Tibial nerve (tissue), 4 donors: ENCODE data around the gene RCAN1. TPM values are rescaled to one million over a fixed set of nuclear protein-coding genes. Genes with fewer than 3 reads are reported as not detected.

Source experiments
- DNase-seq, 2 donors: peaks; one replicate each; pipeline ENCODE4 v3.0.0-alpha.2; 2019; ENCODE audit warnings: low spot score in 2 of 2
- H3K27ac ChIP-seq, 4 donors: fragments of 200-600 bp; sonication (generic) in 3 of 4; one replicate each; pipeline ENCODE4 v1.5.1; 2017 to 2019; ENCODE audit warnings: mild to moderate bottlenecking in 1 of 4
- H3K27me3 ChIP-seq, 2 donors: fragments of 200-600 bp; sonication (generic) in 1 of 2; one replicate each; pipeline versions ENCODE4 v1.5.1 to v1.6.0; 2017 to 2019
- H3K36me3 ChIP-seq, 3 donors: fragments of 200-600 bp; sonication (generic); one replicate each; pipeline ENCODE4 v1.5.1; 2018 to 2019
- H3K4me1 ChIP-seq, 4 donors: fragments of 200-600 bp; sonication (generic) in 3 of 4; one replicate each; pipeline ENCODE4 v1.5.1; 2017 to 2019
- H3K4me3 ChIP-seq, 4 donors: fragments of 200-600 bp; sonication (generic) in 3 of 4; one replicate each; pipeline ENCODE4 v1.5.1; 2017 to 2019; ENCODE audit warnings: mild to moderate bottlenecking in 1 of 4, moderate library complexity in 1 of 4
- H3K9me3 ChIP-seq, 4 donors: fragments of 200-600 bp; sonication (generic) in 3 of 4; one replicate each; pipeline ENCODE4 v1.5.1; 2017 to 2019
- EP300 ChIP-seq, 2 donors: sonication (generic); formaldehyde crosslinking; IDR thresholded peaks; one replicate each; pipeline ENCODE4 v1.6.1; 2017; ENCODE audit warnings: antibody characterized with exemption in 2 of 2, mild to moderate bottlenecking in 1 of 2
- POLR2A ChIP-seq, 2 donors: fragments of 450-650 bp; IDR thresholded peaks; one replicate each; pipeline ENCODE4 v1.6.1; 2017; ENCODE audit warnings: antibody characterized with exemption in 2 of 2, mild to moderate bottlenecking in 2 of 2, moderate library complexity in 2 of 2
- WGBS, 2 donors: methylation state at CpG; one replicate each; pipeline ENCODE4 v1.1.5; 2018; 5-methylcytosine and 5-hydroxymethylcytosine counted together
- total RNA-seq, 4 donors: library from RNA; depleted of rRNA; stranded (reverse); fragments of >200 nt; gene quantifications; one replicate each; pipeline ENCODE4 v1.1.0, GENCODE V29; 2016
- TF ChIP-seq, protein P1 (sequence below), 5 experiments: fragments of 200-600 bp in 3 of 5; fragments of 450-650 bp in 2 of 5; sonication (generic) in 3 of 5; IDR thresholded peaks; one replicate each; pipeline ENCODE4 v1.5.1; 2016 to 2019; ENCODE audit warnings: antibody characterized with exemption in 5 of 5, mild to moderate bottlenecking in 3 of 5, moderate library complexity in 2 of 5

Gene RCAN1
- total RNA-seq, 4 donors from 2014 or later = 51.8 to 71.2 (median 66.7) TPM

DNA sequence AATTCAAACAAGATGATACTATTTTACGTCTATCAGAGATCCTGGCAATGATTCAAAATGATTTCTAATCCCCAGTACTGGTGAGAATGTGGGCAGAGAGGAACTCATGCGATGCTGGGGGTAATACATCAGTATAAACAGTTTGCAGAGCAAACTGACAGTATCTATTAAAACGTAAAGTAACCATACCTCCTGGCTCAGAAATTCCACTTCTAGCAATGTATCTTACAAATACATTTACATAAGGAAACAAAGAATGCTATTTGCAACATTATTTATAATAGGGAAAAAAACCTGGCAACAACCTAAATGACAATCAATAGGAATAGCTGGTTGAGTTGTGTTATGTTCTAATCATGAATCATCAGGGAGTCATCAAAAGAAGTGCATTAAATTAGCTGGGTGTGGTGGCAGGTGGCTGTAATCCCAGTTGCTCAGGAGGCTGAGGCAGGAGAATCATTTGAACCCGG, 15.9 kb downstream of the RCAN1 start:
- Histone ChIP-seq H3K27me3 (no peaks in the 10 kb centered on the region), H3K27ac (no peak overlapping the region), H3K9me3 (no peaks in the 10 kb centered on the region), H3K4me1 (peaks cover 0 to 35% (median 15%) of the 10 kb centered on the region in 4 donors), H3K4me3 (no peak overlapping the region), H3K36me3 (no peaks in the 10 kb centered on the region)
- TF ChIP-seq, protein P1, sequence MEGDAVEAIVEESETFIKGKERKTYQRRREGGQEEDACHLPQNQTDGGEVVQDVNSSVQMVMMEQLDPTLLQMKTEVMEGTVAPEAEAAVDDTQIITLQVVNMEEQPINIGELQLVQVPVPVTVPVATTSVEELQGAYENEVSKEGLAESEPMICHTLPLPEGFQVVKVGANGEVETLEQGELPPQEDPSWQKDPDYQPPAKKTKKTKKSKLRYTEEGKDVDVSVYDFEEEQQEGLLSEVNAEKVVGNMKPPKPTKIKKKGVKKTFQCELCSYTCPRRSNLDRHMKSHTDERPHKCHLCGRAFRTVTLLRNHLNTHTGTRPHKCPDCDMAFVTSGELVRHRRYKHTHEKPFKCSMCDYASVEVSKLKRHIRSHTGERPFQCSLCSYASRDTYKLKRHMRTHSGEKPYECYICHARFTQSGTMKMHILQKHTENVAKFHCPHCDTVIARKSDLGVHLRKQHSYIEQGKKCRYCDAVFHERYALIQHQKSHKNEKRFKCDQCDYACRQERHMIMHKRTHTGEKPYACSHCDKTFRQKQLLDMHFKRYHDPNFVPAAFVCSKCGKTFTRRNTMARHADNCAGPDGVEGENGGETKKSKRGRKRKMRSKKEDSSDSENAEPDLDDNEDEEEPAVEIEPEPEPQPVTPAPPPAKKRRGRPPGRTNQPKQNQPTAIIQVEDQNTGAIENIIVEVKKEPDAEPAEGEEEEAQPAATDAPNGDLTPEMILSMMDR (IDR thresholded peaks at IDR 0.05) = no peak
- no peak for TF ChIP-seq EP300 (IDR thresholded peaks at IDR 0.05)
- TF ChIP-seq POLR2A (IDR thresholded peaks at IDR 0.05) = no peak
- no peak for DNase-seq
- WGBS, 2 donors = 60 to 63% methylated on average over 4 of the region's 4 CpGs

DNA sequence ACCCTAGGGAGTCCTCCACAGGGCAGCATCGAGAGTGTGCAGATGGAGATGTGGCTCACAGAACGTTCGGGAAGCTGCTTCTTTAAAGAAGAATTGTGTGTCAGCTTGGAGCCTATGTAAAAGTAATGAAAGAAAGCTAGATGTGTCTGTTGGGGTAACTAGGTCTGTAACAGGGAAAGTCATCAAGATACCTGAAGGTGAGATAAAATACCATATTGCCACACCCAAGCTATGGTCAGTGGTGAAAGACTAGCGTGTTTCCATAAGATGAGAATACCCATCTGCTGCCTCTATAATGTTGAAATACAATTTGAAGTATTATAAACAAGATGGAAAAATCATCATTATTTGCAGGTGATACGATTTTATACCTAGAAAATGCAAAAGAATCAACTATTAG, 17.5 kb downstream of the RCAN1 start:
- TF ChIP-seq, protein P1 (IDR thresholded peaks at IDR 0.05) = no peak
- TF ChIP-seq EP300 (IDR thresholded peaks at IDR 0.05) (no peak), POLR2A (IDR thresholded peaks at IDR 0.05) (no peak)
- Histone ChIP-seq H3K36me3 (no peaks in the 10 kb centered on the region), H3K27me3 (no peaks in the 10 kb centered on the region), H3K4me3 (no peak overlapping the region), H3K27ac (peak overlapping the region in 1 of 4 donors; percentile 23), H3K4me1 (peaks cover 0 to 39% (median 29%) of the 10 kb centered on the region in 4 donors), H3K9me3 (no peaks in the 10 kb centered on the region)
- 87 to 88% methylated on average over 5 of the region's 5 CpGs for whole genome bisulfite sequencing, 2 donors
- no peak for DNase-seq

DNA sequence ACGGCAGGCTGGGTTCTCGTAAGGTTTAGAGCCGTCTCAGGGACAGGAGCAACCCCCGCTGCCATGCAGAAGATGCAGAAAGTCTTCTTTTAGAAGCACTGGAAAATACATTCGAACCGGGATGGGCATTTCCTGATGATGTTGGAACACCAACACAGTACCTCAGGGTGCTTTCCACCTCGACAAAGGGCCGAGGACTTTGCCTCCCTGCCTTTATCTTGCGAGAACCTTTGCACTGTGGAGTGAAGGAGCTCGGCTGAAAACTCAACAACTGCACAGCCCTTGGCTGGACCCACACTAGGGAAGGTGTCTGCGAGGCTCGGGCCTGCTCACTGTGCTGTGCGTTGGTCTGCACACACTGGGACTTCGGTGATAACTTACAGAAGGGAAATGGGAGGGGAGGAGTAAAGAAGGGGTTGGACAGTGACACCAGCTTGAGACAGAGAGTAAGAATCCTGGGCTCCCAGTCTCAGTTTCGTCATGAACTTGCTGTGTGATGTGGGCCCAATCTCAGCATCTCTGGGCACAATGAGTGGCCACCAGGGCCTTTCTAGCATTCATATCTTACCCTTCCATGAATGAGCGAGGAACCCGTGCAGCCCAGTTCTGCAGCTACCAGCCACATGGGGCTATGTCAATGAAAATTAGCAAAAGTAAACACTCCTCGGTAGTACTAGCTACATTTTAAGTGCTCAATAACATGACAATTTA, 18.2 kb downstream of the RCAN1 start:
- no peak for DNase-seq
- Histone ChIP-seq H3K27ac (peak overlapping the region in 2 of 4 donors; percentile 8 to 23), H3K36me3 (no peaks in the 10 kb centered on the region), H3K27me3 (no peaks in the 10 kb centered on the region), H3K4me3 (no peak overlapping the region), H3K4me1 (peaks cover 0 to 42% (median 33%) of the 10 kb centered on the region in 4 donors), H3K9me3 (no peaks in the 10 kb centered on the region)
- TF ChIP-seq, protein P1 (IDR thresholded peaks at IDR 0.05) = no peak
- TF ChIP-seq POLR2A (IDR thresholded peaks at IDR 0.05) (no peak), EP300 (IDR thresholded peaks at IDR 0.05) (no peak)
- WGBS, 2 donors = 92 to 96% methylated on average over 18 of the region's 18 CpGs

DNA sequence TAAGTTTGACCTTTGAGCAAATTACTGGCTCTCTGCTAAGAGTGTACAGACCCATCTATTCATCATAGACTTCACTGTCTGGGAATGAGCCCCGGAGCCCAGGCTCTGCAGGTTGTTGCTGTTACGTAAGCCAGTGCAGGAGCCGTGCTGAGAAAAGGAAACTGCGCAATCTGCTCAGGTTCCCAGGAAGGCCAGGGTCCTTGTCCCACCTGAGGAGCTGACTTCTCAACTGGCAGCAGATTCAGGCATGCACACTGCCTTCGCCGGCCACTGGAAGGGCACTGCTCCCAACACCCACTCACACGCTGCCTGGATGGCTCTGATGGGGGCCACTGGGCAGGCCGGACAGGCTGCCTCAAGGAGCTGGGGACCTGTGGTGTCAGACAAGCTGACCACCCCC, 19.5 kb downstream of the RCAN1 start:
- no peak overlapping the region for H3K4me3 ChIP-seq
- no peak for TF ChIP-seq POLR2A (IDR thresholded peaks at IDR 0.05)
- TF ChIP-seq, protein P1 (IDR thresholded peaks at IDR 0.05) = no peak
- no peak for TF ChIP-seq EP300 (IDR thresholded peaks at IDR 0.05)
- no peaks in the 10 kb centered on the region for H3K9me3 ChIP-seq
- H3K27me3 ChIP-seq = no peaks in the 10 kb centered on the region
- DNase-seq = no peak
- peak overlapping the region in 2 of 4 donors; percentile 20 to 68 for H3K27ac ChIP-seq
- peaks cover 0 to 48% (median 33%) of the 10 kb centered on the region in 4 donors for H3K4me1 ChIP-seq
- 25 to 56% methylated on average over 4 of the region's 8 CpGs for WGBS, 2 donors
- H3K36me3 ChIP-seq = no peaks in the 10 kb centered on the region

DNA sequence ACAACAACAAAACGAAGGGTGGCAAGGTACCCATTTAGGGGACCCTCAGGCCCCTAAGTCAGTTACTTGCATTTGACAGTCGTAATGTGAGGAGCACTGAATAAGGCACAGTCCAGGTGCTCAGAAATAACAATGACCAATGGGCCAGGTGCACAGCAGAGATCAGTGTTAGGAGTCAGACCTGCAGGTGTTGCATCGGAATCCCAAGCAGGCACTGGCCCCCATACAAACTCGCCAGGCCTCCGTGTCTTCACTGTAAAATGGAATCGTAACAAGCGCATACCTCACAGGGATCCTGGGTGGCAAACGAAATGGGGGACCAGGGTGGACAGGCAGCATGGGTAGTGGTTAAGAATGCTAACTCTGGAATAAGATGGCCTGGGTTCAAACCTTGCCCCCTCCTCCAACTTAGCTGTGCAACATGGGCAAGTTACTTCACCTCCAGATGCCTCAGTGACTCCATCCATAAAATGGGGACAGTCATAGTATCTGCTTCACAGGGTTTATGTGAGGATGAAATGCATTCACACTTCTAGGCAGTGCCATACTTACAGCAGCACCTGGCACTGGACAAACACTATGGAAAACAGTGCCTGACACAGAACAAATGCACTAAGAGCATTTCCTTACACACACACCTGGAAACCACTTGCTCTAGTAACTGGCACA, 20.2 kb downstream of the RCAN1 start:
- Histone ChIP-seq H3K4me3 (no peak overlapping the region), H3K27ac (peak overlapping the region in 2 of 4 donors; percentile 68 to 69), H3K27me3 (no peaks in the 10 kb centered on the region), H3K9me3 (no peaks in the 10 kb centered on the region), H3K4me1 (peaks cover 0 to 48% (median 33%) of the 10 kb centered on the region in 4 donors), H3K36me3 (no peaks in the 10 kb centered on the region)
- TF ChIP-seq, protein P1 (IDR thresholded peaks at IDR 0.05) = no peak
- no peak for TF ChIP-seq POLR2A (IDR thresholded peaks at IDR 0.05)
- TF ChIP-seq EP300 (IDR thresholded peaks at IDR 0.05) = no peak
- 90% methylated on average over 8 of the region's 8 CpGs for WGBS, 2 donors
- no peak for DNase-seq
